IMR-90 (cell line): Measurements from ENCODE around the gene PSD2. TPM values are rescaled to one million over a fixed set of nuclear protein-coding genes. Genes with fewer than 3 reads are reported as not detected.

Experiments
- ATAC-seq: fragments of 200-7000 bp; cut with Tn5 transposase; 2 replicates; pipeline ENCODE4 v1.9.1; 2020; ENCODE audit warnings: low read depth, mild to moderate bottlenecking, moderate library complexity
- BruUV-seq: library from RNA; stranded (reverse); fragments of 400-500 nt; replicated peaks from 2 replicates; lab custom pipeline; 2021; lab: Mats Ljungman, UMichigan
- CTCF ChIA-PET: fragments of 300-600 bp; formaldehyde crosslinking; extraction: SDS; loops from one replicate; lab custom pipeline; 2021; ENCODE audit warnings: antibody characterized with exemption; lab: Yijun Ruan, JAX
- POLR2A ChIA-PET: fragments of 300-600 bp; sonication (Branson Sonifier 250); formaldehyde crosslinking; loops from one replicate; lab custom pipeline; 2022; ENCODE audit warnings: antibody characterized with exemption; ENCODE audit not compliant: unreplicated experiment; lab: Charles Lee
- DNase-seq: peaks from one replicate; pipeline ENCODE4 v3.0.0; 2013
- H2AFZ ChIP-seq: replicated peaks from 2 replicates; pipeline ENCODE3; 2013; ENCODE audit warnings: low read length, mild to moderate bottlenecking; ENCODE audit not compliant: poor library complexity
- H2AK5ac ChIP-seq: 2 replicates; pipeline ENCODE4 v1.6.1; 2013; ENCODE audit warnings: low read depth, low read length, inconsistent platforms
- H2AK9ac ChIP-seq: replicated peaks from 2 replicates; pipeline ENCODE3; 2013; ENCODE audit warnings: mild to moderate bottlenecking, low read depth, low read length, moderate library complexity; ENCODE audit not compliant: poor library complexity
- H2BK120ac ChIP-seq: 2 replicates; pipeline ENCODE4 v1.6.1; 2013; ENCODE audit warnings: low read depth, low read length, inconsistent platforms
- H2BK15ac ChIP-seq: 3 replicates; pipeline ENCODE4 v1.6.1; 2013; ENCODE audit warnings: low read depth, low read length, inconsistent platforms
- H2BK20ac ChIP-seq: 2 replicates; pipeline ENCODE4 v1.6.1; 2013; ENCODE audit warnings: low read depth, mild to moderate bottlenecking, inconsistent platforms, low read length, moderate library complexity
- H2BK5ac ChIP-seq: 2 replicates; pipeline ENCODE4 v1.6.1; 2013; ENCODE audit warnings: mild to moderate bottlenecking, low read depth, low read length, inconsistent platforms; ENCODE audit not compliant: poor library complexity, severe bottlenecking
- H3K14ac ChIP-seq: replicated peaks from 2 replicates; pipeline ENCODE4 v1.6.1; 2013; ENCODE audit warnings: low read depth, low read length, inconsistent platforms
- H3K18ac ChIP-seq: 2 replicates; pipeline ENCODE4 v1.6.1; 2013; ENCODE audit warnings: low read depth, low read length, control low read depth
- H3K23ac ChIP-seq: 2 replicates; pipeline ENCODE4 v1.6.1; 2013; ENCODE audit warnings: low read depth, low read length, inconsistent platforms
- H3K27ac ChIP-seq: 2 replicates; pipeline ENCODE4 v1.5.1; 2013; ENCODE audit warnings: mild to moderate bottlenecking, control low read depth, low read length; ENCODE audit not compliant: insufficient read depth
- H3K27me3 ChIP-seq: 2 replicates; pipeline ENCODE4 v1.6.1; 2013; ENCODE audit warnings: low read length; ENCODE audit not compliant: control insufficient read depth, insufficient read depth
- H3K36me3 ChIP-seq: 2 replicates; pipeline ENCODE4 v1.6.1; 2013; ENCODE audit warnings: low read length, mixed read lengths; ENCODE audit not compliant: control insufficient read depth, insufficient read depth
- H3K4ac ChIP-seq: 2 replicates; pipeline ENCODE4 v1.6.1; 2013; ENCODE audit warnings: low read depth, low read length, inconsistent platforms
- H3K4me1 ChIP-seq: 2 replicates; pipeline ENCODE4 v1.6.1; 2013; ENCODE audit warnings: low read length, mixed read lengths; ENCODE audit not compliant: control insufficient read depth, insufficient read depth
- H3K4me2 ChIP-seq: 2 replicates; pipeline ENCODE4 v1.6.1; 2013; ENCODE audit warnings: low read depth, mild to moderate bottlenecking, control low read depth, low read length, moderate library complexity
- H3K4me3 ChIP-seq: 2 replicates; pipeline ENCODE4 v1.5.1; 2013; ENCODE audit warnings: low read depth, mild to moderate bottlenecking, control low read depth, low read length, moderate library complexity; ENCODE audit not compliant: insufficient read depth
- H3K56ac ChIP-seq: 2 replicates; pipeline ENCODE4 v1.6.1; 2013; ENCODE audit warnings: low read length, inconsistent platforms; ENCODE audit not compliant: insufficient read depth; ENCODE audit errors: extremely low read depth
- H3K79me1 ChIP-seq, 2 experiments: 2 replicates each; pipeline ENCODE4 v1.6.1; 2013; ENCODE audit warnings: low read length in 2 of 2, inconsistent platforms in 1 of 2, low read depth in 1 of 2
- H3K9ac ChIP-seq: 2 replicates; pipeline ENCODE4 v1.6.1; 2013; ENCODE audit warnings: low read depth, low read length, control low read depth
- H3K9me1 ChIP-seq: 2 replicates; pipeline ENCODE4 v1.6.1; 2013; ENCODE audit warnings: low read length, inconsistent platforms; ENCODE audit not compliant: insufficient read depth
- H3K9me3 ChIP-seq: 2 replicates; pipeline ENCODE4 v1.6.1; 2013; ENCODE audit warnings: low read length; ENCODE audit not compliant: control insufficient read depth, insufficient read depth
- H4K20me1 ChIP-seq: 2 replicates; pipeline ENCODE4 v1.6.1; 2013; ENCODE audit warnings: low read length, inconsistent platforms; ENCODE audit not compliant: insufficient read depth
- H4K5ac ChIP-seq: 2 replicates; pipeline ENCODE4 v1.6.1; 2013; ENCODE audit warnings: mild to moderate bottlenecking, low read depth, low read length, control low read depth
- H4K8ac ChIP-seq, 2 experiments: 2 replicates each; pipeline ENCODE4 v1.6.1; 2013; ENCODE audit warnings: low read depth in 2 of 2, low read length in 2 of 2, control low read depth in 1 of 2, inconsistent platforms in 1 of 2
- H4K91ac ChIP-seq: 2 replicates; pipeline ENCODE4 v1.6.1; 2013; ENCODE audit warnings: low read depth, low read length, inconsistent platforms; ENCODE audit not compliant: insufficient read depth
- CEBPB ChIP-seq: IDR thresholded peaks from 2 replicates; pipeline ENCODE4 v1.6.1; 2012; ENCODE audit warnings: low read depth, low read length, improper control_type of control experiment
- CHD1 ChIP-seq: IDR thresholded peaks from 2 replicates; pipeline ENCODE4 v1.6.1; 2012; ENCODE audit warnings: low read depth, low read length, improper control_type of control experiment
- CTCF ChIP-seq: conservative IDR thresholded peaks from 2 replicates; pipeline ENCODE4 v1.5.1; 2012; ENCODE audit warnings: mild to moderate bottlenecking, low read depth, low read length, improper control_type of control experiment
- MAFK ChIP-seq: IDR thresholded peaks from 2 replicates; pipeline ENCODE4 v1.6.1; 2012; ENCODE audit warnings: low read depth, low read length, improper control_type of control experiment
- MAZ ChIP-seq: IDR thresholded peaks from 2 replicates; pipeline ENCODE4 v1.6.1; 2012; ENCODE audit warnings: low read depth, mild to moderate bottlenecking, low read length, improper control_type of control experiment, moderate library complexity, borderline replicate concordance
- POLR2A ChIP-seq: IDR thresholded peaks from 2 replicates; pipeline ENCODE4 v1.6.1; 2012; ENCODE audit warnings: mild to moderate bottlenecking, low read depth, low read length
- RAD21 ChIP-seq: IDR thresholded peaks from 2 replicates; pipeline ENCODE4 v1.6.1; 2012; ENCODE audit warnings: low read length, improper control_type of control experiment
- RFX5 ChIP-seq: IDR thresholded peaks from 2 replicates; pipeline ENCODE4 v1.8.0; 2012; ENCODE audit warnings: low read depth, mild to moderate bottlenecking, low read length, moderate library complexity
- SMC3 ChIP-seq: fragments of 150-350 bp; IDR thresholded peaks from 2 replicates; pipeline ENCODE4 v1.6.1; 2016; ENCODE audit warnings: low read depth, mild to moderate bottlenecking, antibody characterized with exemption, low read length, moderate library complexity
- WGBS, 2 experiments: methylation state at CpG; one replicate each; pipeline versions ENCODE4 v1.1.5 to v1.1.7; 2013; ENCODE audit warnings: missing lambda C conversion rate in 2 of 2; ENCODE audit not compliant: insufficient read length in 1 of 2; ENCODE audit errors: extremely low coverage in 2 of 2; 5-methylcytosine and 5-hydroxymethylcytosine counted together
- dilution Hi-C: fragments of 300-500 bp; cut with HindIII; formaldehyde crosslinking; loops from one replicate; pipeline ENCODE4 v1.14.3; 2018; ENCODE audit warnings: low sequenced_read_pairs; ENCODE audit not compliant: unreplicated experiment
- in situ Hi-C: fragments of 300-500 bp; cut with MboI; formaldehyde crosslinking; loops from 3 replicates; pipeline ENCODE4 v1.14.3; 2019; ENCODE audit warnings: low sequenced_read_pairs, inconsistent platforms, mixed read lengths
- intact Hi-C: fragments of 100-400 bp; cut with micrococcal nuclease; formaldehyde crosslinking; loops from 2 replicates; pipeline ENCODE4 v1.10.0; 2022
- polyA plus RNA-seq, 3 experiments: library from polyadenylated mRNA; depleted of rRNA; stranded (reverse); fragments of >200 nt; gene quantifications; 2 replicates each; pipeline ENCODE4 v1.2.3, GENCODE V29; 2012; ENCODE audit warnings: low replicate concordance in 1 of 3
- total RNA-seq: library from RNA; depleted of rRNA; stranded (reverse); fragments of >200 nt; gene quantifications from 2 replicates; pipeline ENCODE4 v1.2.3, GENCODE V29; 2012
- TF ChIP-seq, protein P1 (sequence below): fragments of 150-350 bp; IDR thresholded peaks from 2 replicates; pipeline ENCODE4 v1.6.1; 2017; ENCODE audit warnings: mild to moderate bottlenecking, antibody characterized with exemption, low read length, low read depth

Gene PSD2
- total and polyA plus RNA-seq, 2 of the 4 experiments (the other 2 are of a cell fraction), result 0.05 TPM; not detected in 1

DNA sequence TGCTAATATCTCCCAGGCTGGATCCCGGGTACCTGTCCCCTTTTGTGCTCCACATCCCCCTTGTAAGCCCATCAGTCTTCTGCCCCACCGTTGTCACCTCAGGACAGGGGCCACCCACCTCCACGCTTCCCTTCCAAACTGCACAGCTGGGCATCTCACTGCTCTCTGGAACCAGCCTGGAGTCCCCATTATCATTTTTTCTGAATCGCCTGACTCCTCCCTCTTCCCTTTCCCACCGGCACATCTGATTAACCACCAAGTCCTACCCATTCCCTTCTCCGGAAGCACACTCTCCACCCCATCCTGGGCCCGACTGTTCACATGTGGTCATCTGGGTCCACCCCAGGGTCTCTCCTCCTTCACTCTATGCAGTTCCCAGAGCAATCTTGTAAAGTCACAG, 53.9 kb downstream of the PSD2 start (continued):
- TF ChIP-seq RFX5 (no peak), MAZ (no peak)

DNA sequence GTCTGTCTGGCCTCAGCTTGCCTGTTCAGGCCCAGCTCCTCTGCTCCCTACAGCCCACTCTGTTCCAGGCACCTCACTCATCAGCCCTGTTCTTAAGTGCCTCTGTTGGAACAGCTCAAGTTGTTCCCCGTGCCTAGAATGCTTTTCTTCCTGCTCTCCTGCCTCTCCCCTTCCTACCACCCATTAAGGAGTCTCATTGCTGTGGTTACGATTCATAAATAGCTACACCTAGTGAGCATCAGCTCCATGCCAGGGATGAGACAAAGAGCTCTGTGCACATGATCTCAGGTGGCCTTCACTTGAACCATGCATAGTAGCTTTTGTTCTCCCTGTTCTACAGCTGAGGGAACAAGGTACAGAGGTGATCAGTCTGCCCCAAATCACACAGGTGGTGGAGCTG, 54.3 kb downstream of the PSD2 start:
- Histone ChIP-seq H3K27me3 (peaks cover 58% of the 10 kb centered on the region), H2BK5ac (no peak overlapping the region), H3K4me3 (no peak overlapping the region), H2BK20ac (no peak overlapping the region), H2AFZ (no peak overlapping the region), H3K56ac (no peak overlapping the region), H3K27ac (no peak overlapping the region), H4K8ac (no peak overlapping the region), H3K79me1 (no peaks in the 10 kb centered on the region), H2BK15ac (no peak overlapping the region), H4K5ac (no peak overlapping the region), H4K91ac (no peak overlapping the region), H3K9me3 (no peaks in the 10 kb centered on the region), H4K20me1 (no peaks in the 10 kb centered on the region; the same call in 1 of the 2 replicates), H3K4me1 (no peaks in the 10 kb centered on the region), H3K23ac (no peak overlapping the region), H3K36me3 (no peaks in the 10 kb centered on the region), H2AK5ac (no peak overlapping the region), H2AK9ac (peak overlapping the region; percentile 55), H3K9ac (no peak overlapping the region), H3K4ac (no peak overlapping the region), H2BK120ac (no peak overlapping the region), H3K14ac (no peak overlapping the region), H3K9me1 (no peaks in the 10 kb centered on the region), H3K4me2 (no peak overlapping the region), H3K18ac (no peak overlapping the region)
- dilution Hi-C loops (no loop called here), in situ Hi-C loops (no loop called here), intact Hi-C loops (loop anchor here (10.0 kb wide), 1 partner anchor 215 kb away; no protein-coding TSS in a partner anchor)
- DNase-seq (no peak), ATAC-seq (no peak)
- ChIA-PET POLR2A (no interaction called here), CTCF (interaction anchor here (0.5 kb wide), 1 partner anchor 267 kb away, joined by 5 read pairs; no protein-coding TSS in a partner anchor)
- 100% methylated on average over 1 of the region's 2 CpGs; no CpG with 5 or more reads in 1 of the 2 experiments for WGBS, 2 experiments
- BruUV-seq, result no TSS peak
- TF ChIP-seq CHD1 (no peak), RAD21 (no peak), POLR2A (no peak), MAFK (no peak), SMC3 (no peak), CEBPB (no peak), CTCF (no peak)
- TF ChIP-seq, protein P1, sequence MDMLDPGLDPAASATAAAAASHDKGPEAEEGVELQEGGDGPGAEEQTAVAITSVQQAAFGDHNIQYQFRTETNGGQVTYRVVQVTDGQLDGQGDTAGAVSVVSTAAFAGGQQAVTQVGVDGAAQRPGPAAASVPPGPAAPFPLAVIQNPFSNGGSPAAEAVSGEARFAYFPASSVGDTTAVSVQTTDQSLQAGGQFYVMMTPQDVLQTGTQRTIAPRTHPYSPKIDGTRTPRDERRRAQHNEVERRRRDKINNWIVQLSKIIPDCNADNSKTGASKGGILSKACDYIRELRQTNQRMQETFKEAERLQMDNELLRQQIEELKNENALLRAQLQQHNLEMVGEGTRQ, result no peak
